Effector memory CD8-positive, alpha-beta T cell (primary cell): ENCODE data around the gene FZD2.
"Not testable (repeated sequence)": the region's sequence is repeated elsewhere in the genome, so short reads cannot be mapped to it uniquely, and the experiment has no call there.

ENCODE experiments used
- ATAC-seq: fragments of 150-1000 bp; cut with Tn5 transposase; replicated peaks from 2 replicates; pipeline ENCODE4 v1.10.0; 2021; ENCODE audit warnings: mild to moderate bottlenecking, moderate library complexity
- DNase-seq, 3 experiments: peaks; one replicate each; pipeline ENCODE4 v3.0.0; 2021
- H3K27ac Mint-ChIP-seq, 2 donors: one replicate each; pipeline ENCODE4 v1.8.0; 2022; ENCODE audit warnings: mild to moderate bottlenecking in 2 of 2, mixed read lengths in 2 of 2, moderate library complexity in 2 of 2
- H3K27me3 Mint-ChIP-seq, 2 donors: one replicate each; pipeline ENCODE4 v1.8.0; 2022; ENCODE audit warnings: mixed read lengths in 2 of 2
- H3K36me3 Mint-ChIP-seq: one replicate; pipeline ENCODE4 v1.8.0; 2022; ENCODE audit warnings: mild to moderate bottlenecking, moderate library complexity, mixed read lengths; ENCODE audit not compliant: insufficient read depth
- H3K4me1 Mint-ChIP-seq, 2 donors: one replicate each; pipeline ENCODE4 v1.8.0; 2022; ENCODE audit warnings: low read depth in 2 of 2, mixed read lengths in 2 of 2
- H3K4me3 Mint-ChIP-seq, 2 donors: one replicate each; pipeline ENCODE4 v1.8.0; 2022; ENCODE audit warnings: mild to moderate bottlenecking in 2 of 2, mixed read lengths in 2 of 2, moderate library complexity in 2 of 2
- H3K9me3 Mint-ChIP-seq, 2 donors: one replicate each; pipeline ENCODE4 v1.8.0; 2022; ENCODE audit warnings: mixed read lengths in 2 of 2
- total RNA-seq, 9 experiments: gene quantifications; one replicate each; lab custom pipeline; 2026; lab: John Stamatoyannopoulos, UW

The FZD2 gene
- total RNA-seq = 0 to 1.0 (median 0.17) reads per million in 9 experiments

DNA sequence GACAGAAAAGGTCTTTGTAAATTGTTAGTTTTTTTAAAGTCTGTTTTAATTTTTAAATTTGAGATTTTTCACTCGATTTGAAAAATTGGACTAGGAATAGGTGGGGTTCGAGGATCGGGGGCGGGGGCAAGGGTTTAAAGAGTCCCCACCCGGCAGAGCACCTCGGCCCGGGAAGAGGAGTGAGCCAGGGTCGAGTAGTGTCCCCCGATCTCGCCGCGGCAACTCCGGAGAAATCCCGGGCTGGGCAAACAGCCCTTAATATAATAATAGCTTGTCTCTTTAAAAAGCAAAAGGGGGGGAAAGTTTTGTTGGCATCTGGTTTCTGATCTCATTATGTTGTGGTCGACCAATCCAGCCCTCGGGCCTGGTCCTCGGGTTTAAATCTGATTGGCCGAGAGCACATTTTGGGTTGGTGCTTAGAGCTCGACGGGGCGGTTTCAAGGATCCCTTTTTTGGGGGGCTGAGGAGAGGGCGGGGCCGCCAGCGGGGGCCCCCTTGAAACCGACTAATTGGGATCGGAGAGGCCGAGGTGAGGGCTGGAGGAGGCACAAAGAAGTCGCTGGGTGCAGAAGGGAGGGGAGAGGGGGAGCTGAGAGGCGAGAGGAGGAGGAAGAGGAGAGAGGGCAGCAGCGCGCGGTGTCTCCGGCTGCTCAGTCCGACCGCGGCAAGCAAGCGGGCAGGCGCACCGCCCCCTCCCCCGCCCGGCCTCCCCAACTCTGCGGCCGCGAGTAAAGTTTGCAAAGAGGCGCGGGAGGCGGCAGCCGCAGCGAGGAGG, at the start of gene FZD2:
Gene FZD2, plus strand, starts transcription at position 653 of the 775 bp plus-strand sequence. CDS start 205 bp downstream, outside the sequence.
- ATAC-seq (peak; percentile 82), DNase-seq (peak; percentile 56 to 57 (median 56))
- Mint-ChIP-seq H3K4me3 (peak within 1 kb of the TSS; percentile 97 to 98), H3K27ac (peak within 1 kb of the TSS; percentile 86 to 89), H3K27me3 (peaks cover 51 to 82% of the 10 kb centered on the region in 2 donors), H3K4me1 (peaks cover 24 to 27% of the 10 kb centered on the region in 2 donors), H3K36me3 (peaks cover 15% of the 10 kb centered on the region), H3K9me3 (no peaks in the 10 kb centered on the region)

DNA sequence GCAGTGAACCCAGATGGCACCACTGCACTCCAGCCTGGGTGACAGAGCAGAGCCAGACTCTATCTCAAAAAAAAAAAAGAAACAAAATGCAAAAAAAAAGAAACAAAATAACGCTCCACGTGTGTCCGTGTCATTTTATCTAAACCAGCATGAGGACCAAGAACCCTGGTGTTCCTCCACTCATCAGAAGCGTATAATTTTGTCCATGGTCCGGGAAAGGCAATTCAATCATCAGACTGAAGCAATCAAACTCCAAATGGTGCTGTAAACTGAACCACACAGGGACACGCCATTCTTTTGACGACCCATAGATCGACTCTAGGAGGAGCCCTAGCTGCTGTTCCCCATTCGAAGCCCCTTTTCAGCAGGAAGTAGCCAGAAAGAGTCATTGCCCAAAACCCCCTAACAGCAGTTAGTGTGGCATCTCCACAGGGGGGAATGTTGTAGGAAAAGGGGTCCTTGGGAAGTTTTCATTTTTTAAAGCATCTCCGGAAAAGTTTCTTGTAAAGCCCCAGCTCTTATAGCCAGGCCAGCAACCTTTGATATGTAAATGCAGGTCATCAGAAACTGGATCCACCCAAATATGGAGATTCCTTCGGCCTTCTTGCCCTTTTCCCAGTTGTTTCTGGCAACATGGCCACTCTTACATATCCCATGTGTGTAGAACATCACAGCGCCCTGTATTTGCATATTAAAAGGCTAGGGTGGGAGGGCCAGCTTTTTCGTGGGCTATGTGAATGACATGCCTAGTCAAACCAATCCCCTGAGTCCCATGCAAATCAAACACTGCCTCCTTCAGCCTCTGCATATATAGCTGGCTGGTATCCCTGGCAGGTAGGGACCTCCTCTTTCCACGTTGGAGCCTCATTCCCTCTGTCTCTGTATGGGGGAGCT, 45.8 kb upstream of the FZD2 start:
- H3K4me3 Mint-ChIP-seq, H3K9me3 Mint-ChIP-seq, DNase-seq, H3K4me1 Mint-ChIP-seq, H3K27ac Mint-ChIP-seq, ATAC-seq, H3K36me3 Mint-ChIP-seq: not testable (repeated sequence)
- peaks cover 12 to 34% of the 10 kb centered on the region in 2 donors for H3K27me3 Mint-ChIP-seq

DNA sequence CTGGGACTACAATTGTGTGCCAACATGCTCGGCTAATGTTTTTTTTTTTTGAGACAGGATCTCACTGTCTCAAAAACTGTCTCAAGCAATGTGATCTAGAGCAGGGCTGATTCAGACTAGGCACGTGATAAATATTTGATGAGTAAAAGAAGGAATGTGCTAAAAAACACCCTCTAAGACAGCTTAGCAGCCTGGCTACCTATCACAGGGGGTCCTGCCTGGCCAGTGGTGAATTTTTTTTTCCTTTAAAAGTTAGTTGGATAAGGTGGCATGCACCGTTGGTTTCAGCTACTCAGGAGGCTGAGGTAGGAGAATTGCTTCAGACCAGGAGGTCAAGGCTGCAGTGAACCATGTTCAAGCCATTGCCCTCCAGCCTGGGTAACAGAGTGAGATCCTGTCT, 39.3 kb upstream of the FZD2 start:
- ATAC-seq = no peak
- no peaks in the 10 kb centered on the region for H3K36me3 Mint-ChIP-seq
- H3K4me1 Mint-ChIP-seq = no peaks in the 10 kb centered on the region
- DNase-seq = no peak
- no peak overlapping the region for H3K27ac Mint-ChIP-seq
- H3K9me3 Mint-ChIP-seq = no peaks in the 10 kb centered on the region
- no peak overlapping the region for H3K4me3 Mint-ChIP-seq
- peaks cover 15 to 49% of the 10 kb centered on the region in 2 donors for H3K27me3 Mint-ChIP-seq

DNA sequence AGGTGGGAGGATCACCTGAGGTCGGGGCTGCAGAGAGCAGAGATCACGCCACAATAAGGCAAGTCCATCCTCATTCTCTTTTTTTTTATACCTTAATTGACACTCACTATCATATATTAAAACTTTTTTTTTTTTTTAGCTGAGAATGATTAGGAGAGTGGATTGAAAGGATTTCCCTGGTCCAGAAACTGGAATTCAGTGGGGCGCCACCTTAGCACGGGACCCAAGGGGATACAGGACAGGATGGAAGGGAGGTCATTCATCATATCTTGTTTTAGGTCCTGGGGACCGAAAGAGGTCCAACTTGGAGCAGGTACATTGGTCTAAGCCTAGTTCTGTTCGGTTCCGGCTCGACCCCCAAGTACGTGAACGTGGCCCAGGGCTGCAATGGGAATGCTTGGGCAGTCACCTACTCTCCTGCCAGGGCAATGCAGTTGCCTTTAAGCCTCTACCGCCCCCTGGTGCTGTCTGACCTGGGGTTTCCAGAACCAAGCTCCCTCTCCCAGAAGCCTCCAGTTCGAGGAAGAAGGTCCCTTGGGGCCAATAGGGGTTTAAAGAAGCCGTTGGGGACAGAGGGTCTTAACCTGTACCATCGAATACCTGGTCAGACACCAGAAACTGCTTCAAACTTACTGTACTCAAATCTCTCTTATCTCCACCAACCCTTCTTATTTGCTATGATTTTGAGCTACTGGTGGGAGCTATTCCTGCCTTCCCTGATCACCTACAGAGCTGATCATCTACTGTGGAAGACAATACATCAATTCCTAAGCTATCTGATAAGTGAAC, 34.2 kb upstream of the FZD2 start:
- H3K4me1 Mint-ChIP-seq = no peaks in the 10 kb centered on the region
- ATAC-seq = peak; percentile 43
- H3K36me3 Mint-ChIP-seq = no peaks in the 10 kb centered on the region
- peaks cover 27 to 55% of the 10 kb centered on the region in 2 donors for H3K27me3 Mint-ChIP-seq
- H3K9me3 Mint-ChIP-seq = no peaks in the 10 kb centered on the region
- DNase-seq = peak; percentile 26 to 34 (median 33)
- H3K4me3 Mint-ChIP-seq = no peak overlapping the region
- no peak overlapping the region for H3K27ac Mint-ChIP-seq

DNA sequence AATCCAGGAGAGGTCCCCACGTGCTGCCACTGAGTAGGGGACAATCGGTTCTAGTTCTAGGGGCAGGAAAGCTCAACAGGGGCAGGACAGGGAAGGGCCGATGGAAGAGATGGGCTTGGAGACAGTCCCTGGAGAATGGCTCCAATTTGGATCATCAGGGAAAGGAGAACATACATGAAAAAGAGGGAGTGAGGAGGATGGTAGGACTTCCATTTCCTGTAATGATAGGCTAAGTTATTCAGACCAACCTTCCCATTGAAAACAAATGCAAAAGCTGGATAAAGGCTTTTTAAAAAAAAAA, 33.7 kb upstream of the FZD2 start:
- Mint-ChIP-seq H3K9me3 (no peaks in the 10 kb centered on the region), H3K36me3 (no peaks in the 10 kb centered on the region), H3K27ac (no peak overlapping the region), H3K4me1 (no peaks in the 10 kb centered on the region), H3K27me3 (peaks cover 27 to 54% of the 10 kb centered on the region in 2 donors), H3K4me3 (no peak overlapping the region)
- ATAC-seq (no peak), DNase-seq (no peak)

DNA sequence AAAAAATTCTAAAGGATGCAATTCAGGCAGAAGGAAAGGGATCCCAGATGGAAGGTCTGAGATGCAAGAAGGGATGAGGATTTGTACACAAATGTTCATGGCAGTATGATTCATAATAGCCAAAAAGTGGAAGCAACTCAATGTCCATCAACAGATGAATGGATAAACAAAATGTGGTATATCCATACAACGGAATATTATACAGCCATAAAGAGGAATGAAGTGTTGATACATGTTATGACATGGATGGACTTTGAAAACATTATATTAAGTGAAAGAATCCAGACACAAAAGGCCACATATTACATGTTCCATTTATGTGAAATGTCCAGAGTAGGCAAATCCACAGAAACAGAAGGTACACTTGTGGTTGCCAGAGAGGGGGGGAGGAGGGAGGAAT, 30.2 kb upstream of the FZD2 start:
- ATAC-seq = no peak
- Mint-ChIP-seq H3K27ac (no peak overlapping the region), H3K4me1 (no peaks in the 10 kb centered on the region)

DNA sequence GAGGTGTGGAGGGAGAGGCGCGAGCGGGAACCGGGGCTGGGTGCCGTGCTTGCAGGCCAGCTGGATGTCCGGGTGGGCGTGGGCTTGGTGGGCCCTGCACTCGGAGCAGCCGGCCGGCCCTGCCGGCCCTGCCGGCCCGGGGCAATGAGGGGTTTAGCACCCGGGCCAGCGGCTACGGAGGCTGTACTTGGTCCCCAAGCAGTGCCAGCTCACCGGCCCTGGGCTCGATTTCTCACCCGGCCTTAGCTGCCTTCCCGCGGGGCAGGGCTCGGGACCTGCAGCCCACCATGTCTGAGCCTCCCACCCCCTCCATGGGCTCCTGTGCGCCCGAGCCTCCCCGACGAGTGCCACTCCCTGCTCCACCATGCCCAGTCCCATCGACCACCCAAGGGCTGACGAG, 29.3 kb upstream of the FZD2 start:
- Mint-ChIP-seq H3K9me3 (no peaks in the 10 kb centered on the region), H3K27ac (no peak overlapping the region), H3K4me1 (no peaks in the 10 kb centered on the region), H3K4me3 (no peak overlapping the region), H3K36me3 (no peaks in the 10 kb centered on the region), H3K27me3 (peaks cover 20 to 55% of the 10 kb centered on the region in 2 donors)
- DNase-seq (no peak), ATAC-seq (no peak)

More for the DNA sequence above, 30.2 kb upstream of the FZD2 start:
- no peaks in the 10 kb centered on the region for H3K9me3 Mint-ChIP-seq
- H3K4me3 Mint-ChIP-seq = no peak overlapping the region
- no peaks in the 10 kb centered on the region for H3K36me3 Mint-ChIP-seq
- no peak for DNase-seq
- H3K27me3 Mint-ChIP-seq = peaks cover 20 to 51% of the 10 kb centered on the region in 2 donors

DNA sequence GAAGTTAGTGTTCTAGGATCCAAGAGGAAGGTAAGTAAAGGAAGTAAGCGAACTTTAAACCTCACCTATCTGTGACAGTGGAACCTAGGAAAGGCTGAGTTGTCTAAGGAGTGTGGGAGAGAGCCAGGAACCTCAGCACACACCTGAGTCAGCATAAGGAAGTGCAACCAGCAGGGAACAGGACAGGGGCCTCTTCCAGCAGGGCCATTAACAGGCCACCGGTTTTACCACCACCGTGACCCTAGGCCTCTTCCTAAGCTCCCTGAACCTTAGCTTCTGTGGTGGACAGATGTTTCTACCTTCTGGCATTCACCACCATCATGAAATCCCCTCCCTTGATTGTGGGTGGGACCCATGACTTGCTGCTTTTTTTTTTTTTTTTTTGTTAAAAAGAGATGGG, 27.4 kb upstream of the FZD2 start:
- Mint-ChIP-seq H3K27ac (no peak overlapping the region), H3K4me3 (no peak overlapping the region), H3K9me3 (no peaks in the 10 kb centered on the region), H3K36me3 (no peaks in the 10 kb centered on the region), H3K27me3 (peaks cover 14 to 44% of the 10 kb centered on the region in 2 donors), H3K4me1 (peaks cover 0 to 10% of the 10 kb centered on the region in 2 donors)
- DNase-seq = no peak
- ATAC-seq = no peak

DNA sequence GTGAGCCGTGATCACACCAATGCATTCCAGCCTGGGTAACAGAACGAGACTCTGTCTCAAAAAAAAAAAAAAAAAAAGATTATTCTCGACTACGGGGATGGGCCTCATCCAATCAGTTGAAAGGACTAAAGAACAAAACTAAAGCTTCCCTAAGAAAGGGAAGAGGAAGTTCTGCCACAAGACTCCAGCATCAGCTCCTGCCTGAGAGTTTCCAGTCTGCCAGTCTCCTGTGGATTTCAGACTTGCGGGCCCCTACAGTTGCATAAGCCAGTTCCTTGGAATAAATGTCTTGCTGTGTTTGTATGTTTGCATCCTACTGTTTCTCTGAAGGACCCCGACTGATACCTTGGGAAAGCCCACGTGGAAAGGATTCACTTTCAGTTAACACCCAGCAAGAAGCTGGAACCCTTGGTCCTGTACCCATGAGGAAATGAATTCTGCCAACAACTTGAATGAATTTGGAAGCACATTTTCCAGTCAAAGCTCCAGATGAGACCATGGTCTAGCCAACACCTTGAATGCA, 26.3 kb upstream of the FZD2 start:
- Mint-ChIP-seq H3K9me3 (no peaks in the 10 kb centered on the region), H3K4me3 (no peak overlapping the region), H3K27ac (no peak overlapping the region), H3K36me3 (no peaks in the 10 kb centered on the region), H3K4me1 (peaks cover 0 to 10% of the 10 kb centered on the region in 2 donors), H3K27me3 (peaks cover 8 to 36% of the 10 kb centered on the region in 2 donors)
- DNase-seq (no peak), ATAC-seq (no peak)

DNA sequence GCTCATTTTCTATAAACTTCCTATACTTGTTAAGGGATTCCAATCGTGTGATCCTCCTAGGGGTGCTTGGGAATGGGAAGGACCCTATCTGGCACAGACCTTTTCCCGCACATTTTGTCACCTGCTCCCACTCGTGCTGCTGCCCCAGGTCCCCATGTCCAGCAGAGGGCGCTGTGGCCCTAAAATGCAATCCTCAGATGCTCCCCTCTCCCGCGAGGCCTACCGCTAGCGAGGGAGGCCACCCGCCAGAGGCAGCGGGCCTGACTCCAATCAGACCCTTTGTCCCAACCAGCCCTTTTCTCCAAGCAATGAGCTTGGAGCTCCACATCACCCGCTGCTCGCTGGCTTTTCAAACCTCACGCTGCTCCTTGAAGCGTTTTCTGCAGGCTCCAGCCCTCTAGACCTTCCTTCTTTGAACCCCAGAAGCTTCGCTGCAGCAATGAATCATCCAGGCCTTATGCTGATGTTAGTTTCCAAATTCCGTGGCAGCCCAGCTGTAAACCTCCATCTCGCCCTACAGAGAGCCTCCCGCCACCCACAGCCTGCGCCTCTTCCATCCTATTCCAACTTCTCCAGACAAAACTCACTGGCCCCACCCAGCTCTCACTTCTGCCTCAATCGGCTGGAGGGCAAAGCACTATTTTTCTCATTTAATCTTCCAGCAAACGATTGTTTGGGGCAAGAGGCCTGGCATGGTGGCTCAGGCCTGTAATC, 23.6 kb upstream of the FZD2 start:
- Mint-ChIP-seq H3K36me3 (no peaks in the 10 kb centered on the region), H3K4me1 (peaks cover 0 to 10% of the 10 kb centered on the region in 2 donors), H3K9me3 (no peaks in the 10 kb centered on the region), H3K4me3 (peak overlapping the region; percentile 23 to 33), H3K27me3 (peaks cover under 1 to 27% of the 10 kb centered on the region in 2 donors), H3K27ac (peak overlapping the region; percentile 30 to 59)
- ATAC-seq (peak; percentile 96), DNase-seq (peak; percentile 82 to 84 (median 83))

DNA sequence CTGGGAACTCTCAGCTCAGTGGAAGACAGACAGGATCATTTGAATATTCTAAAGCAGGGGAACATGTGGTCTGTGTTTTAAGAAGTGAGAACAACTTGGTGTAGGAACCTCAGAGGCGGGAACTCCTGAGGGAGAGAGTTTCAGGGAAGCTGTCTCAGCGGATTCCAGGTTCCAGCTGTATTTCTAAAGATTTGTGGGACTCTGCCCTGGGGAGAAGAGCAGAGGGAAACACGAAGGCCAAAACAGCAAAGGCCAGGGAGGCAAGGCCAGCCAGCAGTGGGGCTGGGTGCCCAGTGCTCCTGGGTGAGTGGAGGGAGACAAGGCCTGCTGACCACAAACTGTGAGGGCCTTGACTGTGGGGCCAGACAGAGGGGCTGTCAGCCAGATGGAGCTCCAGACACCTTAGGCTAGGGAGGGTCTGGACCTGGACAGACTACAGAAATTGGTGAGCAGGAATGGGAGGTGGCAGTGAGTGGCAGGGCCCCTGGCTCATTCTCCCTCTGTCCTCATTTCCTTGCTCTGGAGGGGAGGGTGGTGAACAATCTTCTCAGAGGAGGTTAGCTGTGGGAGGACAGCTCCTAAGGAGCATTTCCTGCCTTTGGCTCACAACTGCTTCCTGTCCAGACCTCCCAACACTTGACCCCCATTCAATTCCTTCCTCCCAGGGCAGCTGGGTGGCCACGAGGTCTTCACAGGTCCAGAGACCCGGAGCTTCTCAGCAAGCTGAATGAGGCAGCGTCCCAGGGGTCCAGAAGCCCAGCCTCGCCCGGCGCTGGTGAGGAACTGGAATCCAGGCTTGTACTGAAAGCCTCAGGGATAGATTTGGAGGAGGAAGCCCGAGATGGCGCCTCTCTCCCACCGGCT, 21.0 kb upstream of the FZD2 start:
- DNase-seq (no peak), ATAC-seq (no peak)
- H3K27ac Mint-ChIP-seq = no peak overlapping the region
- H3K4me3 Mint-ChIP-seq = no peak overlapping the region
- peaks cover 0 to 10% of the 10 kb centered on the region in 2 donors for H3K4me1 Mint-ChIP-seq
- H3K9me3 Mint-ChIP-seq = no peaks in the 10 kb centered on the region
- H3K36me3 Mint-ChIP-seq = peaks cover 4% of the 10 kb centered on the region
- H3K27me3 Mint-ChIP-seq = peaks cover 15 to 47% of the 10 kb centered on the region in 2 donors

DNA sequence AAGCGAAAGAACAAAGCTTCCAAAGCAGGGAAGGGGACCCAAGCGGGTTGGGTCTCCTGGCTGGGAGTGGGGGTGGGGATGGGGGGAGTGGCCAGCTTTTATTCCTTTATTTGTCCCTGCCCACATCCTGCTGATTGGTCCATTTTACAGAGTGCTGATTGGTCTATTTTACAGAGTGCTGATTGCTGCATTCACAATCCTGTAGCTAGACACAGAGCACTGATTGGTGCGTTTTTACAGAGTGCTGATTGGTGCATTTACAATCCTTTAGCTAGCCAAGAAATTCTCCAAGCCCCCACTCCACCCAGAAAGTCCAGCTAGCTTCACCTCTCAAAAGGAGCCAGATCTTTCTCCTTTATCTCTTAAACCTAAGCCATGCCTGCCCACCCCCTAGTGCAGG, 19.4 kb upstream of the FZD2 start:
- H3K27ac Mint-ChIP-seq, H3K4me1 Mint-ChIP-seq, ATAC-seq, H3K36me3 Mint-ChIP-seq, H3K4me3 Mint-ChIP-seq, H3K9me3 Mint-ChIP-seq, DNase-seq: not testable (repeated sequence)
- H3K27me3 Mint-ChIP-seq = peaks cover 31 to 51% of the 10 kb centered on the region in 2 donors
